Stimulated activated CD8-positive, alpha-beta memory T cell treated with anti-CD3 and anti-CD28 coated beads, Interleukin-4, amount 100 ng/mL, for 24 hours (primary cell): ENCODE results near the gene FUT7.
A peak's percentile ranks its signal among the peaks of the same experiment; 100 is the strongest.
"Not testable (repeated sequence)": the region's sequence is repeated elsewhere in the genome, so short reads cannot be mapped to it uniquely, and the experiment has no call there.

ENCODE experiments used
- DNase-seq: peaks from one replicate; pipeline ENCODE4 v3.0.0-alpha.2; 2020; ENCODE audit warnings: low read depth

The FUT7 gene

DNA sequence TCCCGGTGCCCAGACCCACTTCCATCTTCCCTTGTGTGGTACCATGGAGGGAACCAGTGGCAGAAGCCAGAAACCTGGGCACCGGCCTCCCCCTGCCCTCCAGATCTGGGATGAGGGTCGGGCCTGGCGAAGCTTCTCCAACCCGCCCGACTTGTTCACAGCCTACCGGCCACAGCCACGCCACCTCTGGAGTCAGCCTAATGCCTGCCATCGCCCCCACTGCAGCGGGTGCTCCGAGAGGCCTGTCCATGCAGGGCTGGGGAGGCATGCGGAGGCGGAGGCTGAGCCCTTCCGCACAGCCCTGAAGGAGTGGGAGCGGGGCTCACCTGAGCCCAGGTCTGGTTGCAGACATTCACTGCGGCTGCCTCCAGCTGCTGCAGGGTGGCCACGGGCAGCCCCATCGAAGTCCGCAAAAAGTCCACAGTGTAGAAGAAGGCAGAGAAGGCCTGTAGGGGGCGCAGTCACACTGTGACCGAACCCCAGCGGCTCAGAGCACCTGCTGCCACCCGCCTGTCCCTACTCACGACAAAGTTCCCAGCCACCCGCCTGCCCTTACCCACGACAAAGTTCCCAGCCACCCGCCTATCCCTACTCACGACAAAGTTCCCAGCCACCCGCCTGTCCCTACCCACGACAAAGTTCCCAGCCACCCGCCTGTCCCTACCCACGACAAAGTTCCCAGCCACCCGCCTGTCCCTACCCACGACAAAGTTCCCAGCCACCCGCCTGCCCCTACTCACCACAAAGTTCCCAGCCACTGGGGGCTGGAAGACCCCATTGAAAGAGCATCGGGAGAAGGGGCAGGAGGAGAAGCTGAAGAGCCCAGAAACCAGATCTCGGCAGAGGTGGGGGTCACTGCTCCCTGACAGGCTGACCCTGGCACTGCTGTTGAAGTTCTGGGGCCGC is 17.9 kb upstream of the FUT7 start:
- DNase-seq = no peak

DNA sequence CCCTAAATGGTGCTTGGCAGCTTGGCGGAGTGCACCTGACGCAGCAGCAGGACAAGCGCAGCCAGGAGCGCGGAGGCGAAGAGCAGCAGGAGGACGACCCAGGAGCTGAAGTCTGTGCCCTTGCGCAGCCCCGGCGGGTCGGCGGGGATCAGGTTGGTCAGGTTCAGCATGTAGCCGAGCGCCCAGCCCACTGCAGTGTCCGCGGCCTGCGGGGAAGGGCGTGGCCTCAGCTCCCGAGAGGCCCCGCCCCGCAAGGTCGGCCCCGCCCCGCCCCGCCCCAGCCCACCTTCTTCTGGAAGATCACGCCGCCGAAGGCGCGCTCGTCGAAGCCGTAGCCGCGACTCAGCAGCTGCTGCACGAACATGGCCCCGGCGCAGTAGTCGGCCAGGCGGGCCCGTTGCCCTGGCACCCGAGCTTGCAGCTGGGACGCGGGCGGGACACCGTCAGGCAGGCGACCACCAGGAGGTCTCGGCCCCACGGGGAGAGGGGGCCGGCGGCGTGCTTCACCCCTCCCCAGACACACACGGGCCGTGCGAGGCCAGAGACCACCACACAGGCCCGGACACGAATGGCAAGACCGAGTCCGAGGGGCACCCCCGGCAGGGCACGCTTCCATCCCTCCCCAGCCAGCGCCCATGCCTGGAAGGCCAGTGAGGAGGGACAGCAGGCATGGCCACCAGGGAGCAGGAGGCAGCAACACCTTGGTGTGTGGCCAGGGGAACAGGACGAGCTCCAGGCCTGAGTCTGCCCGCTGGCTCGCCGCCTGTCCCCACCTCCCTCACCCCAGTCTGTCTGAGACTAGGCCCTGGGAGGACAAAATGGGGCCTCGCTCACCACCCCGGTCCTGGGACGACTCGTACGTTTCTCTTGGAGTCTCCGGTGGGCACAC is 17.0 kb upstream of the FUT7 start:
- DNase-seq = no peak

DNA sequence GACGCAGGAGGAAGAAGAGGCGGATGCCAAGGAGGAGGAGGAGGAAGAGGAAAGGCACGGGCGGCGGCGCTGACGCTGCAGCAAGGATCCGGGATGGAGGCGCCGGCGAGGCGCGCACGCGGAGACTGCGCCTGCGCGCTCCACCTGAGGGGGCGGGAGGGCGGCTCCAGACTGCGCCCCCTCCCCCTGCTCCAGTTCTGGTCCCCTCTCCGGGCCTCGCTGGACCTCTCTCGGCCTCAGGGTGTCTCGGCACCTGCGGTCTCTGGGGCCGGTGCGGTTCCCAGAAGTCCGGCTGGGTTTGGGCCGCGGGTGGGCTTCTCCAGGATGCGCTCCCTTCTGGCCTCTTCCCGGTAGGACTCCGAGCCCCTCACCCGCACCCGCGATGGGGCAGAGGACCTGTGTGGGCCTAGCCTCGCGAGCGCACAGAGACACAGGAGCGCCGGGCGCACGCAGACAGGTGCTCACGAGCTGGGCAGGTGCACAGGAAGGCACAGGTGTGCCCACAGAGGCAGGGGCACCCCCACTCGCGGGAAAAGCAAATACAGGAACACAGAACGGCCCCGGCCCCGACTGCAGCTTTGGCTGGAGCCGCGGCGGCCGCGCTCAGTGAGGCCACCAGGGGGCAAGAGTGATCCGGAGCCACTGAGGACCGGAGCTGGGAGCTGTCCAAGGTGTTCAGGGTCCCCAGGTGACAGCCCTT is 14.3 kb upstream of the FUT7 start, which contains the start of gene NPDC1:
Gene NPDC1, minus strand, starts transcription at position 90 of the 700 bp plus-strand sequence. CDS start 188 bp downstream, outside the sequence.
- DNase-seq = peak; percentile 71

DNA sequence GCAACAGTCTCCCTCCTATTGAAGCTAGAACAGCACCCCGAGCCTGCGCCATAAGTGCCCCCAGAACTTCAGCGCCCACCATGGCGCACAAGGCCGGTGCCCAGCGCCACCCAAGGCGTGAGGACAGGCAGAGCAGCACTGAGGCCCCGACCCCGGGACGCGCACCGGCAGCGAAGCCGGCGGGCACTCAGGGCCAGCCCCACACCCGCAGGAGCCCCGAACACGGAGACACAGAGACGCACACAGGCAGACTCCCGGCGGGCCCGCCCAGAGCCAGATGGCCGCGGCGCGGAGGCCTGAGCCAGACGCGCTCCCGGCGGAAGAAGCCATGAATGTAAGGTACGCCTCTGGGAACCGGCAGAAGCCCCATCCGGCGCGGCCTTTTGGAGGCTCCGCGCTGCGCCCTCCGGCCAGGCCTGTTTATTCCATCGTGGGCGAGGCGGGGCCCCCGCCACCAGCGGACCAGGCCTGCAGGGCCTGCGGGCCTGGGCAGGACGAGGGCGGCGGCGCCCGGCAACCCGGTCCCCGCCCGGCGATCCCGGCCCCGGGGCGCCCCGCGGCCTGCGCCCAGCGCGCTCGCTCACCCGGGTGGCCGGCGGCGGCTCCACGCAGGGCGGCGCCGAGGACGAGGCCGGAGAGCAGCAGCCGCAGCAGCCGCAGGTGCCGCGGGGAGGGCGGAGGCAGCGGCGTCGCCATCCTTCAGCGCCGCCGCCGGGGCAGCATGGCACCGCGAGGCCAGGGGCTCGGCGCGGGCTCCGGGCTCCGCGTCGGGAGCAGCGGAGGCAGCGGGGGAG is 13.6 kb upstream of the FUT7 start:
- no peak for DNase-seq

DNA sequence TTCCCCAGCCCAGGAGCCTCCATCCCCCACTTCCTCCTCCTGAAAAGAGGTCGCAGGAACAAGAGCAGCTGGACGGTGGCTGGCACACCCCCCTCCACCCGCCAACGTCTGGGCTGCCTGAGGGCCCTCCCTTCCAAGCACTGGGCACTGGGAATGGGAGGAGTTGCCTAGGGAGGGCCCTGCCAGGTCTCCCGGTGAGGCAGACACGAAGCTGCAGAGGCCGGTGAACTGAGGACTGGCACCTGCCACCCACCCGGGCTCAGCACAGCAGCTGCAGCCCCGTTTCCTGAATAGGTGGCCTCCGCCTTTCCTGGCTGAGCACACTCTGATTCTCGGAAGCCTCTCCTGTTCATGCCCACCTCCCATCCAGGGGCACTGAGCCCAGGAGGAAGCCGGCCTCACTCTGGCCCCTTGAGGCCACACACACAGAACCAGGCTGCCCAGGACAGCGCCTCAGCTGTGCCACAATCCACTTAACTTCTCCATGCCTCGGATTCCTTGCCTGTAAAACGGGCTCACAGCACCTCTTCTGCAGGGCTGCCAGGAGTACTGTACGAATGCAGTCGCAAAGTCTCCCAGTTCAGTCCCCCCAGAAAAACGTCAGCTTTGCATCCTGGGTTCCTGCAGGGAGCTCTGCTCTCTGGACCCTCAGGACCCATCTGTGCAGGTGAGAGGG is 12.8 kb upstream of the FUT7 start:
- no peak for DNase-seq

DNA sequence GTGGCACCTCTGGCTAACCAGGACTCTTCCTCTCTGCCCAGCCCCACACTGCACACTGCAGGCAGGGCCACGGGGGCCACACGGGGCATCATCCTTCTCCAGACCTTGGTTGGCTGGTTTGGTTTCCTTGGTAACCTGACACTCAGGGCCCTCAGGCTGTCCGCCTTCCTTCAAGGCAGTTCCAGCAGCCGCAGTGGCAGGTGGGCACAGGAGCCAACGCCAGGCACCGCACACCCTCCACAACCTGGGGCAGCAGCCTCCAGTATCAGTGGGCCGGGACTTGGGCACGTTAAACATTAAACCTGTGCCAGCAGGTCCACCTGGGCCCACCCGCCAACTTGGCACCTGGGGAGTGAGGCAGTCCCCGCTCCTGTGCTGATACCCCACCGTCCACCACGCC is 12.1 kb upstream of the FUT7 start:
- no peak for DNase-seq

DNA sequence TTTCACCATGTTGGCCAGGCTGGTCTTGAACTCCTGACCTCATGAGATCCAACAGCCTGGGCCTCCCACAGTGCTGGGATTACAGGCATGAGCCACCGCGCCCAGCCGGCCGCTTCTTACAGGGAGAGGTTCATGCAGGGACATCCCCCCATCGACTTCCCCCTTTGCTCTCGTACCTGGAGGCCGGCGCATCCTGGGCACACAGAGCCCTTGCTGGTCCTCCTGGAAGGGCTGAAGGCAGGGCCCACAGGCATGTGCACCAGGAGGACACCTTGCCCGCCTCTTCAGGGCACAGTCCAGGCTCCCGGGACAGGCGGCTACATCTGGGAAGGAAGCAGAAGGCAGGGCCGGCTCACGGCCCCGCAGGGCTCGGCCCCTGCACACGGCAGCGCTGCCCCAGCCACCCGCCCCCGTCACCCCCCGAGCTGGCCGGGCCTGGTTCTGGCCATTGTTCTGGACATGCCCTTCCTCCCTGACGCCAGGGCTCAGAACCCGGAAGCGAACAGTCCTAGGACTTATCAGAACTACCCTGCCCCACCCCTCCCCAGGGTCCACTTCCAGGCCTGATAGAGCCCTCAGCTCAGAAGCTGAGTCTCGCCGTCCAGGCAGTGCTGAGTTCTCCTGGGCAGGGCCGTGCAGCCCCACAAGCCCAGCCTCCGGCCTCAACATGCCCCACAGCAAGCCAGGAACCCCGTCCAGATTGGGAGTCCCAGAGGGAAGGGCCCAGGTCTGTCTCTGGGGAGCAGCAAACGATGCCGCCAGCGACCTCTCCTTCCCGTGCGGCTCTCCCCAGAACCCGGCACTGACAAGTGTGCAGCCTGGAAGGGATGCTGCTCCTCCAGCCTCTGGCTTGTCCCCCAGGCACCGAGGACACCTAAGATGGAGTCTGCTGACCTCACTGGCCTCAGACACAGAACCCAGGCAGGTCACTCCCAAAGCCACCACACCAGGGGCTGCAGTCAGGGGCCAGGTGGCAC is 11.2 kb upstream of the FUT7 start:
- no peak for DNase-seq

DNA sequence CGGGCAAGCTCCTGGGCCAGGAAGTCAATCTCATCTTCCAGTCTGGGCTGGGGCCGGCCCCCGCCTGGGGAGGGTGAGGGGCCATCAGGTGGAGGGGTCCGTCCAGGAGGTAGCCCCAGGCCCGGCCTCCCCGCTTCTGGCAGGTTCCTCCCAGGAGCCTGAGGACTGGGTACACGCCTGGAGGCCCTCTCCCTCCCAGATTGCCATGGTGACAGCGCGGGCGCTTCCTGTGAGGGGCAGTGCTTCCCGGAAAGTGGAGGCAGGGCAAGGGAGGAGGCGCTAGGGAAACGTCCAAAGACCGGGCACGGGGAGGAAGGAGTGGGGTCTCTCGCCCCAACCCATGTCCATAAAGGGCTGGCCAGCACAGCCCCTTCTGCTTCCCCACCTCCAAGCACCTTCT is 9.2 kb upstream of the FUT7 start:
- no peak for DNase-seq

DNA sequence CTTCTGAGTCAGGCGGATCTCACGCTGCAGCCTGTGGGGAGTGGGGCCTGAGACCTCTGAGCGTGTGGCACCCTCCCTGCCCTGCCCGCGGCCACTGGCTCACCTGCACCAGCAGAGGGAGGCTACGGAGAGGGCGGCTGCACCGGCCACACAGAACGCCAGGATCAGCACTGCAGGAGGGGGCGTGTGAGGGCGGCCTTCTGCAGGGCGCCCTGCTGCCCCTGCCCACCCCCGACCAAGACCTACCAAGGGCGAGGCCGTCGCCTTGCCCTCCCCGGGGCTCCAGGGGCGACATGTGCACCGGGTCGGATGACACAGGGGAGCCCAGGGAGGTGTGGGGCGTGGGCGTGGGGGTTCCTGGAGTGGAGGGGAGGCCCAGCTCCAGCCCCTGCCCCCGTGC is 8.7 kb upstream of the FUT7 start:
- no peak for DNase-seq

DNA sequence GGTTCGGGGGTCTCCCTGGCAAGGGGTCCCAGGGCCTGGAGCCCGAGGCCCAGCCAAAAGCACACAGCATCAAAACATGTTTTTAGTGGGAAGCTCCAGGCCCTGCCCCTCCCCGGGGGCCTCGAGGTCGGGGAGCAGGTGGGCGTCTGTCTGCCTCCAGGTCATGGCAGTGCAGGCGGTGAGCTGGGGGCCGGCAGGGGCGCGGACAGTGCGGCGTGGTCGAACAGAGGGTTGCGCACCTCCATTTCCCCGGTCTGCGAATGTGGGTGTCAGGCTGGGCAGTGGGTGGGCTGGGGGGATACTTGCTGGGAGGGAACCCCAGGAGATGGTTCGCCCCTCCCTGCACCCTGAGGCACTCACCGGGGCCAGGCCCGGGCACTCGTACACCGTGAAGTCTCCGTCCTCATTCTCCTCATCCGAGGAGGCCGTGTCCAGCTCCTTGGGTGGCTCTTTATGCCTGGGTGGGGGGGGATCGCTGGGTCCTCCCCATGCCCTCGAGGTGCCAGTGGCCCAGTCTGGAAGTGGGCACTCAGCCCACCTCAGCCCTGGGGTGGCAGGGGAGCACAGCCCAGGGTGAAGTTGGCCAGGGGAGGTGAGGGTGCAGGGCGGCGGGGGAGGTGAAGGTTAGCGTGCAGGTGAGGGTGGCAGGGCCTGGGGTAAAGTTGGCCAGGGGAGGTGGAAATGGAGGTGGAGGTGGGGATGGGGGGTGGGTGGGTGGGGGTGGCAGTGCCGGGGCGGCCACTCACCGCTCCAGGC is 7.9 kb upstream of the FUT7 start:
- no peak for DNase-seq

DNA sequence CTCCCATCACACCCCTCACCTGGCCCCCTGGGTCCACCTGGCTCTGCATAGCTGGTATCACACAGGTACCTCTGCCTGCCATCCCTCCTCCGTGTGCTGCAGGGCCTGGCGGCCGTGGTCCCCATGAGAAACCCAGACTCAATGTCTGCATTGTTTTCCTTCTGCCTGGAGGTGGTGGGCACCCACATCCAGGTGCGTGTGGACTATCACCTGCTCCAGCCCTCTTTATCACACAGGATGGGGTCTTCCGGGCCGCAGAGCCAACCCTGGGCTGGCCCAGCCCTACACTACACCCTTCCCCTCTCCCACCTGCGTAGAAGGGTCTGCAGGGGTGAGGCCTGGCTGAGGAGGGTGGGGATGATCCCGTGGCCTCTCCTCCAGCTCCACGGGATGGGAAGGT is 7.0 kb upstream of the FUT7 start:
- no peak for DNase-seq

DNA sequence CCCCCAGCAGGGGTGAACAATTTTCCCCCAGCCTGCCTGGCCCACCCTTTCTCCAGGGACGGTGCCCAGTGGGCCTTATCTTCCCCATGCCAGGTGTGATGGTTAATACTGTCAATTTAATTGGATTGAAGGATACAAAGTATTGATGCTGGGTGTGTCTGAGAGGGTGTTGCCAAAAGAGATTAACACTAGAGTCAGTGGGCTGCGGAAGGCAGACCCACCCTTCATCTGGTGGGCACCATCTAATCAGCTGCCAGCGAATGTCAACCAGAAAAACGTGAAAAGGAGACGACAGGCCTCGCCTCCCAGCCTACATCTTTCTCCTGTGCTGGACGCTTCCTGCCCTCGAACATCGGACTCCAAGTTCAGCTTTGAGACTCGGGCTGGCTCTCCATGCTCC is 5.6 kb upstream of the FUT7 start:
- DNase-seq = no peak

DNA sequence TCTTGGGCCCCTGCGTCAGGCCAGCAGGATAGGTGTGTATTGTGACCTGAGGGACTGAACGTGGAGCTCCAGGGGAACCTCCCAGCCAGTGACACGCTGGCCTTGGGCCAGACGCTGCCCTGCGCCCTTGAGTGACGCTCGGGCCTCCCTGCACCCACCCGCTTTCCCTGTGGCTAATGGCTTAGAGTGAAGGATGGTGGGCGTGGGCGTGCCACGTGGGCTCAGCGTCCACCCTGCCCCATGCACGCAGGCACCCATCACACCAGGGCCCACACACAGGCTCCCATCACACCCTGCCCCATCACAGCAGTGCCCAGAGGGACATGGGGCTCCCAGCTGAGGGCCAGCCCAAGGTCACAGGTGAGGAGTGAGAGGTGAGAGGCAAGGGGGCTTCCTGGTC is 5.1 kb upstream of the FUT7 start:
- DNase-seq = no peak

DNA sequence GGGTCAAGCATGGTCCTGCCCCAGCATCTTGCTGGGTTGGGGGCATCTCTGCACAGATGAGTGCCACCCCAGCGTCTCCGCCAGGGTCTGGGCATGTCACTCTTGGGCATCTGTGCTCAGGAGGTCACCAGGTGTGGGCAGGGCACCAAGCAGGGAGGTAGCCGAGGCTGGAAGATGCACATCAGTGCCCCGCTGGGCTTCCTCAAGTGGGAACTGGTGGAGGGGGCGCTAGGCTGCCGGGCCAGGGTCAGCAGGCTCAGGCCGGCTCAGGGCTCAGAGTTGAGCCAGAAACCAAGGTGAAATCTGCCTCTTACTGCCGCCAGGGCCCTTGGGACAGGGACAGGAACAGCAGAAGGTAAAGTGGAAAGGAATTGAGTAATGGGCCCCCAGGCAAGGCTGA is 4.0 kb upstream of the FUT7 start:
- DNase-seq = no peak

DNA sequence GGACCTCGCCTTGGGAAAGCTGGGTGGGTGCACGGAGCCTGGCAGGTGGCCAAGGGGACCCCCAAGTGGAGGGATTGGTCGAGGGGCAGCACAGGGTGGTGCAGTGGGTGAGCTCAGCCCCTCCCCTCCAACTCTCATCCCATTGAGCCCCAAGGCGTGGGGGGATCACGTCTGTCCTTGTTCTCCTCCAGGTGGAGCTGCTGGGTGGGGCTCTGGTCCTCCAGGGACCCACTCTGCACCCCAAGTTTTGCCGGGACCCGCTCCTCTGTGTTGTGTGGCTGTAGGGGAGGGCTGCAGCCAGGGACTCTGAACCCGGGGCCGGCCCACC is 3.6 kb upstream of the FUT7 start:
- DNase-seq = no peak

DNA sequence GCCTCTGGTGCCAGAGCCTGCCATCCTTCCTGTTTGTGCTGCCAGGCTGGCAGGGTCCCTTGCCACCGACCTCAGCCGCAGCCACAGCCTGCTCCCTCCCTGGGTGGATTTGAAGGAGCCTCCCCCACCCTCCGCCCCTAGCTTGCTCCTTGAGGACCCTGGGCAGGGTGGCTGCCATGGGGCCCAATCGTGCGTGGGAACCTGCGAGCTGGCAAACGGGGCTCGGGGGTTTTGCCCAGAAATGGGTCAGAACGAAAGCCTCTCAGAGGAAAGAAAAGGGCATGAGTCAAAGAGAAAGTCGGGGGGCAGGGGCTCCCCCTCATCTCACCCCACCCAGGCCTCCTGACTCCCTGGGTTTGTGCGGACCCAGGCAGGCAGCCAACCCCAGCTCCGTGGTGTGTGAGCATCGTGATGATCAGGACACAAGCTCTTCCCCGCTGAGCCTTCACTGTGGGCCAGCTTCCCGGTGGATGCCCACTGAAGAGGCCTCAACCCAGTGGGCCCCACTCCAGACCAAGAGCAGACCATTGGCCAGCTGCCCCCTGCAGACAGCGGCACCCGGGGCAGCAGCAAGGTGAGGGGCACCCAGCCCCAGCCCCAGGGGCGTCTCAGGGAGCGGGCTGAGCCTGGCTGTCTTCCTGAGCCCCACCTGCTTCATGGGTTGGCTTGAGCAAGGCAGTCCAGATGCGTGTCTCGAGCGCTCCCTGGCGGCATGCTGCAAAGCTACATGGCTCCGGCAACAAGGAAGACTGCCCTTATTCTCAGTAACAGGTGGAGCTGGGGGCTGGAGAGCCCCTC is 3.0 kb upstream of the FUT7 start:
- DNase-seq = peak; percentile 83

DNA sequence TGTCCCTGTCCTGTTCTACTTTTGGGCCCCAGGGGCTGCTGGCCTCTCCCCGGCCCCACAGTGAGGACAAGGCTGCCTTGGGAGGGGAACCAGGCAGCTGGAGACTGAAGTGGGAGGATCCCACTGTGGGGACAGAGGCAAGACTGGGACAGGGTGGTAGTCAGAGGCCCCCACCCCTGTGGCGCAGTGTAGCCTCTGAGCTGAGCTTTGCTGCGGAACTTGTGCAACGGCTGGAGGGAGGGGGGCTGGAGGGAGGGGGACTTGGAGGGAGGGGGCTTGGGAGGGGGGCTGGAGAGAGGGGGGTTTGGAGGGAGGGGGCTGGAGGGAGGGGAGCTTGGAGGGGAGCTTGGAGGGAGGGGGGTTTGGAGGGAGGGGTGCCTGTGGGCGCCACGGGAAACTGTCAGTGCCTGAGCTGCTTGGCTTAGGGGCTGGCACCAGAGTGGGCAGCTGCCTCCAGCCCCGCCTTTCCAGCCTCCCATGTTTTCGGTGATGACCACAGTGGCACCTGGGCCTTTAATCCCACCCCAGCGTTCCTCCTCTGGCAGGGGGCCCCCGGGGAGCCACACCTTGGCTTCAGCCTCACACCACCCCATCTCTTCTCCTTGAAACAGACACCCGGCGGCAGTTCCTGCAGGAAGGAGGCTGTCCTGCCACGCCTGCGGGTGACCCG is 2.3 kb upstream of the FUT7 start:
- no peak for DNase-seq

DNA sequence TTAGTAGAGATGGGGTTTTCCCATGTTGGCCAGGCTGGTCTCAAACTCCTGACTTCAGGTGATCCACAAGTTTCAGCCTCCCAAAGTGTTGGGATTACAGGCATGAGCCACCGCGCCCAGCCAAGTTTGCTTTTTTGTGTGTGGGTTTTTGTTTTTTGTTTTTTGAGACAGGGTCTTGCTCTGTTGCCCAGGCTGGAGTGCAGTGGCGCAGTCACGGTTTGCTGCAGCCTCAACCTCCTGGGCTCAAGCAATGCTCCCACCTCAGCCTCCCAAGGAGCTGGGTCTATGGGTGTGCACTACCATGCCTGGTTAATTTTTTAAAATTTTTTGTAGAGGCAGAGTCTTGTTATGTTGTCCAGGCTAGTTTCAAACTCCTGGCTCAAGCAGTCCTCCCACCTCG is 1.6 kb upstream of the FUT7 start:
- not testable (repeated sequence) for DNase-seq
